ENCODE measurements around the gene PGLYRP2.
"Not testable (repeated sequence)": the region's sequence is repeated elsewhere in the genome, so short reads cannot be mapped to it uniquely, and the experiment has no call there.

PGLYRP2 gene

GRCh38 chr19:15475611-15476010 is 3.7 kb downstream of the PGLYRP2 start:
- Mint-ChIP-seq H3K4me3 (no peak overlapping the region), H3K9me3 (peaks cover 60% of the 10 kb centered on the region), H3K27ac (no peak overlapping the region), H3K27me3 (ENCODE audit: low read depth, poor library complexity) (peaks cover 24% of the 10 kb centered on the region), H3K36me3 (ENCODE audit: low read depth) (no peaks in the 10 kb centered on the region), H3K4me1 (no peaks in the 10 kb centered on the region)
- no peak for DNase-seq
- TF ChIP-seq CTCF (IDR thresholded peaks at IDR 0.05): no peak

GRCh38 chr19:15475169-15475568 is 4.1 kb downstream of the PGLYRP2 start:
- TF ChIP-seq CTCF (IDR thresholded peaks at IDR 0.05): no peak
- Mint-ChIP-seq H3K36me3 (ENCODE audit: low read depth) (no peaks in the 10 kb centered on the region), H3K27me3 (ENCODE audit: low read depth, poor library complexity) (peaks cover 28% of the 10 kb centered on the region), H3K9me3 (peaks cover 56% of the 10 kb centered on the region), H3K27ac (no peak overlapping the region), H3K4me3 (no peak overlapping the region), H3K4me1 (no peaks in the 10 kb centered on the region)
- DNase-seq: no peak

GRCh38 chr19:15473821-15474220 is 5.5 kb downstream of the PGLYRP2 start:
- not testable (repeated sequence) for H3K4me1 Mint-ChIP-seq; H3K4me3 Mint-ChIP-seq; H3K27ac Mint-ChIP-seq; DNase-seq; H3K36me3 Mint-ChIP-seq (ENCODE audit: low read depth)
- peaks cover 42% of the 10 kb centered on the region for H3K27me3 Mint-ChIP-seq (ENCODE audit: low read depth, poor library complexity)
- H3K9me3 Mint-ChIP-seq: peaks cover 52% of the 10 kb centered on the region

- Mint-ChIP-seq H3K4me1 (no peaks in the 10 kb centered on the region), H3K27ac (no peak overlapping the region), H3K4me3 (no peak overlapping the region), H3K27me3 (ENCODE audit: low read depth, poor library complexity) (peaks cover 63% of the 10 kb centered on the region), H3K9me3 (peaks cover 50% of the 10 kb centered on the region), H3K36me3 (ENCODE audit: low read depth) (no peaks in the 10 kb centered on the region)
- no peak for DNase-seq
- no peak for TF ChIP-seq CTCF (IDR thresholded peaks at IDR 0.05)
Measured at GRCh38 chr19:15471639-15472101, 7.6 kb downstream of the PGLYRP2 start.

GRCh38 chr19:15469513-15470297 is 9.6 kb downstream of the PGLYRP2 start:
- H3K27me3 Mint-ChIP-seq (ENCODE audit: low read depth, poor library complexity): peaks cover 79% of the 10 kb centered on the region
- H3K36me3 Mint-ChIP-seq (ENCODE audit: low read depth): no peaks in the 10 kb centered on the region
- H3K9me3 Mint-ChIP-seq: peaks cover 40% of the 10 kb centered on the region
- DNase-seq: no peak
- TF ChIP-seq CTCF (IDR thresholded peaks at IDR 0.05): no peak
- H3K27ac Mint-ChIP-seq: no peak overlapping the region
- no peak overlapping the region for H3K4me3 Mint-ChIP-seq
- no peaks in the 10 kb centered on the region for H3K4me1 Mint-ChIP-seq

GRCh38 chr19:15468675-15469512 is 10.4 kb downstream of the PGLYRP2 start:
- H3K4me3 Mint-ChIP-seq: no peak overlapping the region
- no peak for TF ChIP-seq CTCF (IDR thresholded peaks at IDR 0.05)
- no peaks in the 10 kb centered on the region for H3K4me1 Mint-ChIP-seq
- H3K36me3 Mint-ChIP-seq (ENCODE audit: low read depth): no peaks in the 10 kb centered on the region
- H3K9me3 Mint-ChIP-seq: peaks cover 40% of the 10 kb centered on the region
- no peak for DNase-seq
- peaks cover 84% of the 10 kb centered on the region for H3K27me3 Mint-ChIP-seq (ENCODE audit: low read depth, poor library complexity)
- H3K27ac Mint-ChIP-seq: no peak overlapping the region
